Cerebellar cortex (tissue), 1 donor: ENCODE measurements around the gene PALLD.

Experiments
- DNase-seq: peaks from one replicate; pipeline ENCODE4 v3.0.0-alpha.2; 2015; ENCODE audit warnings: low spot score

PALLD gene

GRCh38 chr4:168732714-168733113 is 235.9 kb downstream of the PALLD start:
- no peak for DNase-seq

GRCh38 chr4:168734703-168735678 is 238.1 kb downstream of the PALLD start:
- DNase-seq, result no peak

GRCh38 chr4:168735735-168736134 is 238.9 kb downstream of the PALLD start:
- no peak for DNase-seq

- no peak for DNase-seq
Measured at GRCh38 chr4:168736860-168737805, 240.3 kb downstream of the PALLD start.

GRCh38 chr4:168737806-168738172 is 240.9 kb downstream of the PALLD start:
- no peak for DNase-seq

- no peak for DNase-seq
Measured at GRCh38 chr4:168739886-168740285, 243.0 kb downstream of the PALLD start.

GRCh38 chr4:168740691-168741090 is 243.8 kb downstream of the PALLD start:
- DNase-seq, result no peak

GRCh38 chr4:168741281-168742173 is 244.7 kb downstream of the PALLD start:
- no peak for DNase-seq

GRCh38 chr4:168743131-168743530 is 246.3 kb downstream of the PALLD start:
- no peak for DNase-seq

GRCh38 chr4:168743601-168744000 is 246.7 kb downstream of the PALLD start:
- DNase-seq, result no peak

GRCh38 chr4:168744021-168744420 is 247.2 kb downstream of the PALLD start:
- DNase-seq, result no peak

- no peak for DNase-seq
Measured at GRCh38 chr4:168748807-168749206, 252.0 kb downstream of the PALLD start.

- no peak for DNase-seq
Measured at GRCh38 chr4:168751263-168752225, 254.7 kb downstream of the PALLD start.

- DNase-seq, result no peak
Measured at GRCh38 chr4:168755598-168756477, 259.0 kb downstream of the PALLD start.

- DNase-seq, result no peak
Measured at GRCh38 chr4:168757500-168757899, 260.6 kb downstream of the PALLD start.

GRCh38 chr4:168758351-168758876 is 261.6 kb downstream of the PALLD start:
- no peak for DNase-seq

GRCh38 chr4:168759321-168759720 is 262.5 kb downstream of the PALLD start:
- DNase-seq, result no peak

- no peak for DNase-seq
Measured at GRCh38 chr4:168759959-168760527, 263.2 kb downstream of the PALLD start.

- DNase-seq, result no peak
Measured at GRCh38 chr4:168761066-168761465, 264.2 kb downstream of the PALLD start.
